Stimulated activated CD4-positive, alpha-beta T cell treated with anti-CD3 and anti-CD28 coated beads, TNF-alpha, amount 100 ng/mL, for 1 hour (primary cell): ENCODE data around the gene TMC8.
"Not testable (repeated sequence)": the region's sequence is repeated elsewhere in the genome, so short reads cannot be mapped to it uniquely, and the experiment has no call there.

Source experiments
- DNase-seq, 3 donors: peaks; one replicate each; pipeline ENCODE4 v3.0.0-alpha.2; 2020; ENCODE audit warnings: low read depth in 3 of 3, low spot score in 1 of 3

TMC8 gene

GRCh38 chr17:78109489-78109761, 21.1 kb upstream of the TMC8 start:
- no peak for DNase-seq

- no peak for DNase-seq
Measured at GRCh38 chr17:78110363-78111015, 20.1 kb upstream of the TMC8 start.

- DNase-seq = no peak
Measured at GRCh38 chr17:78111016-78111726, 19.4 kb upstream of the TMC8 start.

GRCh38 chr17:78111727-78112517, 18.6 kb upstream of the TMC8 start:
- DNase-seq = no peak

GRCh38 chr17:78112518-78113471, 17.8 kb upstream of the TMC8 start:
- peak in 2 of 3 donors; percentile 67 to 87 for DNase-seq

GRCh38 chr17:78113804-78114785, 16.5 kb upstream of the TMC8 start:
- DNase-seq = no peak

GRCh38 chr17:78114831-78115723, 15.5 kb upstream of the TMC8 start:
- DNase-seq = no peak

- DNase-seq = not testable (repeated sequence)
Measured at GRCh38 chr17:78115803-78116202, 14.8 kb upstream of the TMC8 start.

GRCh38 chr17:78116411-78116810, 14.2 kb upstream of the TMC8 start:
- DNase-seq = no peak

GRCh38 chr17:78117027-78117981, 13.3 kb upstream of the TMC8 start:
- DNase-seq = no peak

- no peak for DNase-seq
Measured at GRCh38 chr17:78118801-78119241, 11.8 kb upstream of the TMC8 start.

GRCh38 chr17:78120537-78120936, 10.0 kb upstream of the TMC8 start:
- no peak for DNase-seq

- DNase-seq = no peak
Measured at GRCh38 chr17:78120971-78121800, 9.4 kb upstream of the TMC8 start.

- DNase-seq = no peak
Measured at GRCh38 chr17:78121801-78122215, 8.8 kb upstream of the TMC8 start.

GRCh38 chr17:78122216-78122930, 8.2 kb upstream of the TMC8 start:
- no peak for DNase-seq

GRCh38 chr17:78122931-78123249, 7.7 kb upstream of the TMC8 start:
- DNase-seq = no peak
